Neural progenitor cell (in vitro differentiated cells): ENCODE results near the gene FAAP100.

ENCODE experiments used
- CTCF ChIP-seq: fragments of 200-600 bp; sonication (generic); IDR thresholded peaks from 2 replicates; pipeline ENCODE4 v1.5.1; 2017; ENCODE audit warnings: antibody characterized with exemption, mild to moderate bottlenecking
- EZH2 ChIP-seq: fragments of 200-600 bp; sonication (generic); IDR thresholded peaks from 2 replicates; pipeline ENCODE4 v1.6.1; 2017; ENCODE audit warnings: antibody characterized with exemption, mild to moderate bottlenecking, moderate library complexity
- EZH2phosphoT487 ChIP-seq: fragments of 200-600 bp; sonication (generic); IDR thresholded peaks from 2 replicates; pipeline ENCODE4 v1.6.1; 2017; ENCODE audit warnings: antibody characterized with exemption

GRCh38 chr17:81572563-81573168, 20.5 kb upstream of the FAAP100 start:
- TF ChIP-seq CTCF = no peak
- TF ChIP-seq EZH2 = no peak
- TF ChIP-seq EZH2phosphoT487 = no peak
